PC-3 (cell line): ENCODE results near the gene CARS1. TPM values are rescaled to one million over a fixed set of nuclear protein-coding genes. Genes with fewer than 3 reads are reported as not detected.

Experiments used
- ATAC-seq: fragments of 200-7000 bp; cut with Tn5 transposase; 2 replicates; pipeline ENCODE4 v1.9.1; 2020; ENCODE audit warnings: mild to moderate bottlenecking, moderate library complexity
- BruUV-seq: library from RNA; stranded (reverse); fragments of 400-500 nt; replicated peaks from 2 replicates; lab custom pipeline; 2021; lab: Mats Ljungman, UMichigan
- CTCF ChIA-PET: fragments of 300-600 bp; sonication (Branson Sonifier 250); formaldehyde crosslinking; loops from one replicate; lab custom pipeline; 2022; ENCODE audit warnings: antibody characterized with exemption; lab: Charles Lee
- POLR2A ChIA-PET: fragments of 300-600 bp; sonication (Branson Sonifier 250); formaldehyde crosslinking; loops from one replicate; lab custom pipeline; 2022; ENCODE audit warnings: antibody characterized with exemption; ENCODE audit not compliant: unreplicated experiment; lab: Charles Lee
- DNase-seq: peaks from one replicate; pipeline ENCODE4 v3.0.0-alpha.2; 2015
- H2AFZ ChIP-seq: fragments of 300-600 bp; sonication (generic); 2 replicates; pipeline ENCODE4 v1.6.0; 2016; ENCODE audit warnings: antibody characterized with exemption, low read length
- H3F3A ChIP-seq: fragments of 300-600 bp; sonication (generic); one replicate; pipeline ENCODE4 v1.6.0; 2017; ENCODE audit warnings: antibody characterized with exemption, low read length, control low read depth, mild to moderate bottlenecking; ENCODE audit not compliant: unreplicated experiment
- H3K27ac ChIP-seq: fragments of 300-600 bp; sonication (generic); 2 replicates; pipeline ENCODE4 v1.5.1; 2016; ENCODE audit warnings: mild to moderate bottlenecking, low read length
- H3K27me3 ChIP-seq: fragments of 300-600 bp; sonication (generic); 2 replicates; pipeline ENCODE4 v1.6.1; 2016; ENCODE audit warnings: low read length, mixed read lengths
- H3K36me3 ChIP-seq: fragments of 300-600 bp; sonication (generic); 2 replicates; pipeline ENCODE4 v1.6.1; 2016; ENCODE audit warnings: low read depth, mixed run types, low read length, mixed read lengths
- H3K4me1 ChIP-seq: fragments of 300-600 bp; sonication (generic); 2 replicates; pipeline ENCODE4 v1.5.1; 2016; ENCODE audit warnings: low read length; ENCODE audit not compliant: insufficient read depth
- H3K4me2 ChIP-seq: fragments of 300-600 bp; sonication (generic); 2 replicates; pipeline ENCODE4 v1.6.0; 2016; ENCODE audit warnings: low read length
- H3K4me3 ChIP-seq: fragments of 300-600 bp; sonication (generic); 2 replicates; pipeline ENCODE4 v1.5.1; 2016; ENCODE audit warnings: mild to moderate bottlenecking, low read length, mixed read lengths
- H3K79me2 ChIP-seq: fragments of 300-600 bp; sonication (generic); 2 replicates; pipeline ENCODE4 v1.6.1; 2017; ENCODE audit warnings: low read length, mixed read lengths
- H3K9ac ChIP-seq: fragments of 300-600 bp; sonication (generic); 2 replicates; pipeline ENCODE4 v1.6.0; 2016; ENCODE audit warnings: mild to moderate bottlenecking, low read length
- H3K9me2 ChIP-seq: fragments of 300-600 bp; sonication (generic); replicated peaks from 2 replicates; pipeline ENCODE4 v1.6.1; 2016; ENCODE audit warnings: mixed run types, low read length, mixed read lengths
- H3K9me3 ChIP-seq: fragments of 300-600 bp; sonication (generic); 2 replicates; pipeline ENCODE4 v1.6.1; 2016; ENCODE audit warnings: low read length, mixed read lengths
- H4K20me1 ChIP-seq: fragments of 300-600 bp; sonication (generic); 2 replicates; pipeline ENCODE4 v1.6.1; 2016; ENCODE audit warnings: low read length, mixed read lengths
- EZH2 ChIP-seq: fragments of 300-600 bp; sonication (generic); IDR thresholded peaks from one replicate; pipeline ENCODE4 v1.6.1; 2017; ENCODE audit warnings: antibody characterized with exemption, mild to moderate bottlenecking, low read length; ENCODE audit not compliant: unreplicated experiment
- EZH2phosphoT487 ChIP-seq: fragments of 300-600 bp; sonication (generic); IDR thresholded peaks from 2 replicates; pipeline ENCODE4 v1.6.1; 2018; ENCODE audit warnings: mild to moderate bottlenecking, antibody characterized with exemption, low read length, borderline replicate concordance
- intact Hi-C: fragments of 100-400 bp; cut with micrococcal nuclease; formaldehyde crosslinking; loops from 2 replicates; pipeline ENCODE4 v1.9.0; 2023
- total RNA-seq: library from RNA; depleted of rRNA; stranded (reverse); fragments of >200 nt; gene quantifications from 2 replicates; pipeline ENCODE4 v1.2.3, GENCODE V29; 2014
- TF ChIP-seq, protein P1 (sequence below): fragments of 300-600 bp; sonication (generic); conservative IDR thresholded peaks from 2 replicates; pipeline ENCODE4 v1.5.1; 2017; ENCODE audit warnings: antibody characterized with exemption, low read depth, mild to moderate bottlenecking, low read length

Gene CARS1
- total RNA-seq, 1 experiment from 2014 or later = 39.7 TPM

DNA sequence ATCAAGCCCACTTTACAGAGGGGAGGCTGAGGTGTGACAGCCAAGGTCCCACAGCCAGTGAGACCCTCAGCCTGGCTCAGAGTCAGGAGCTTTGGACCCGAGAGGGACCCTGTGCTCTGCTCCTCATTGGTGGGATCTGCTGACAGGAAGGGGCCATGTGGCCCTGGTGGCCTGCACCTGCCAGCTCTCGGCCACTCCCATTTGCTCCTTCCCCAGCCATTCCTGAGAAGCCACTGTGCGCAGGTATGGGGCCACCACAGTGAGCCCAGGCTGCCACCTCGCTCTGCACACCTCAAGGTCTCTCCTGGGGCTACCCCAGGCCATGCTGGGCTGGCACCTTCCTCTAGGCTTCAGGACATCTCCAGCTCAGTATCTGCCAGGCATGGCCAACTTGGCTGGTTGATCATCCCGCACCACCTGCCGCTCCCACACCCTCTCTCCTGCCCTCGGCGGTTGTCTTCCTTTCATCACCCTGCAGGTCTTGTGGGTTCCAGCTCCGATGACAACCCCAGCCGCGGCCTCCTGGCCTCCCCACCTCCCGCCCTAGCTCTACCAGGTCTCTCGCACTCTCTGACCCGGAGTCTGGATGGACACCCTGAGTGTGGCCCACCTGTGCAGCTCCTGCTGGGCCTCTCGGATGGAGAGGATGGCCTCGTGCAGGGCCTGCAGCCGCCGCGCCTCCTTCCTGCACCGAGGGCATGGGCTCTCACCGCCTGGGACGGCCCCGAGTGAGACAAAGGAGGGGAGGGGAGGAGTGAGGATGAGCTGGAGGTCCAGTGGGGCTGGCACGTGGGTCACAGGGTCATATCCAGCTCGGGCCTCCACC, 32.2 kb upstream of the CARS1 start:
- H3K79me2 ChIP-seq = no peaks in the 10 kb centered on the region
- ChIA-PET CTCF (interaction anchor here (0.6 to 2.6 kb wide), 2 partner anchors 8 to 51 kb away, joined by 9 to 27 read pairs; no protein-coding TSS in a partner anchor), POLR2A (no interaction called here)
- no peak overlapping the region for H3K4me2 ChIP-seq
- no peaks in the 10 kb centered on the region for H3K9me2 ChIP-seq
- no peaks in the 10 kb centered on the region for H3K36me3 ChIP-seq
- H3F3A ChIP-seq = no peaks in the 10 kb centered on the region
- H4K20me1 ChIP-seq = no peaks in the 10 kb centered on the region
- no peak overlapping the region for H3K9ac ChIP-seq
- peaks cover 9% of the 10 kb centered on the region; the same call in 1 of the 2 replicates for H3K4me1 ChIP-seq
- H3K9me3 ChIP-seq = no peaks in the 10 kb centered on the region
- no peaks in the 10 kb centered on the region for H3K27me3 ChIP-seq
- H2AFZ ChIP-seq = no peak overlapping the region
- no peak for TF ChIP-seq EZH2phosphoT487
- TF ChIP-seq, protein P1, sequence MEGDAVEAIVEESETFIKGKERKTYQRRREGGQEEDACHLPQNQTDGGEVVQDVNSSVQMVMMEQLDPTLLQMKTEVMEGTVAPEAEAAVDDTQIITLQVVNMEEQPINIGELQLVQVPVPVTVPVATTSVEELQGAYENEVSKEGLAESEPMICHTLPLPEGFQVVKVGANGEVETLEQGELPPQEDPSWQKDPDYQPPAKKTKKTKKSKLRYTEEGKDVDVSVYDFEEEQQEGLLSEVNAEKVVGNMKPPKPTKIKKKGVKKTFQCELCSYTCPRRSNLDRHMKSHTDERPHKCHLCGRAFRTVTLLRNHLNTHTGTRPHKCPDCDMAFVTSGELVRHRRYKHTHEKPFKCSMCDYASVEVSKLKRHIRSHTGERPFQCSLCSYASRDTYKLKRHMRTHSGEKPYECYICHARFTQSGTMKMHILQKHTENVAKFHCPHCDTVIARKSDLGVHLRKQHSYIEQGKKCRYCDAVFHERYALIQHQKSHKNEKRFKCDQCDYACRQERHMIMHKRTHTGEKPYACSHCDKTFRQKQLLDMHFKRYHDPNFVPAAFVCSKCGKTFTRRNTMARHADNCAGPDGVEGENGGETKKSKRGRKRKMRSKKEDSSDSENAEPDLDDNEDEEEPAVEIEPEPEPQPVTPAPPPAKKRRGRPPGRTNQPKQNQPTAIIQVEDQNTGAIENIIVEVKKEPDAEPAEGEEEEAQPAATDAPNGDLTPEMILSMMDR = no peak
- TF ChIP-seq EZH2 = no peak
- BruUV-seq = no TSS peak
- intact Hi-C loops = loop anchor here (5.0 kb wide), 1 partner anchor 32 kb away; the partner anchor contains the start of gene CARS1
- no peak for ATAC-seq
- no peak for DNase-seq
- H3K4me3 ChIP-seq = no peak overlapping the region
- no peak overlapping the region for H3K27ac ChIP-seq

DNA sequence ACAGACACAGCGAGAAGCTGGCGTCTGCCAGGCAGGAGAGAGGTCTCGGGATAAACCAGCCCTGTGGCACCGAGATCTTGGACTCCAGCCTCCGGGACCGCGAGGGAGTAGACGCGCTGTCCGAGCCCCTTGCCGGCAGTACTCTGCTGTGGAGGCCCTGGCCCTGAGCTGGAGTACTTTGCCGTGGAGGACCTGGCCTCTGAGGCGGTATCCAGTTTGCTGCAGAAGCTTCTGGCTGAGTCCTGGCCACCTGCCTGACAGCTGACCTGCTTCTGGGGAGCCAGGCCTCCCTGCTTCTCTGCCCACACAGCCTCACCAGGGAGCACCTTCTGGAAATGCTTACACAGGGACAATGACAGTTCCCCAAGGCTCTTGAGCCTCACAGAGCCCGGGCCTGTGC, 31.6 kb upstream of the CARS1 start:
- Histone ChIP-seq H3K36me3 (no peaks in the 10 kb centered on the region), H3K9me2 (no peaks in the 10 kb centered on the region), H3F3A (no peaks in the 10 kb centered on the region), H3K4me3 (no peak overlapping the region), H3K9me3 (no peaks in the 10 kb centered on the region), H3K79me2 (no peaks in the 10 kb centered on the region), H3K4me2 (no peak overlapping the region), H3K4me1 (peaks cover 9% of the 10 kb centered on the region; the same call in 1 of the 2 replicates), H2AFZ (no peak overlapping the region), H4K20me1 (no peaks in the 10 kb centered on the region), H3K9ac (no peak overlapping the region), H3K27ac (no peak overlapping the region), H3K27me3 (no peaks in the 10 kb centered on the region)
- ChIA-PET POLR2A (no interaction called here), CTCF (no interaction called here)
- DNase-seq (no peak), ATAC-seq (no peak)
- no TSS peak for BruUV-seq
- no peak for TF ChIP-seq EZH2
- TF ChIP-seq, protein P1 = no peak
- no peak for TF ChIP-seq EZH2phosphoT487
- intact Hi-C loops = no loop called here
